Urinary bladder (tissue), 4 donors: ENCODE data around the gene TMEM69. TPM values are rescaled to one million over a fixed set of nuclear protein-coding genes. Genes with fewer than 3 reads are reported as not detected.
A peak's percentile ranks its signal among the peaks of the same experiment; 100 is the strongest.

ENCODE experiments used
- DNase-seq: peaks from one replicate; pipeline ENCODE4 v3.0.0-alpha.2; 2015; ENCODE audit errors: extremely low spot score
- H3K27ac ChIP-seq: one replicate; pipeline ENCODE4 v1.5.1; 2013; ENCODE audit warnings: low read depth, mild to moderate bottlenecking, moderate library complexity
- H3K36me3 ChIP-seq: one replicate; pipeline ENCODE4 v1.6.1; 2013; ENCODE audit warnings: mild to moderate bottlenecking, moderate library complexity; ENCODE audit not compliant: insufficient read depth
- H3K4me1 ChIP-seq: one replicate; pipeline ENCODE4 v1.6.1; 2013; ENCODE audit warnings: mild to moderate bottlenecking, moderate library complexity; ENCODE audit not compliant: insufficient read depth
- H3K4me3 ChIP-seq: one replicate; pipeline ENCODE4 v1.5.1; 2013; ENCODE audit warnings: low read depth, low read length
- WGBS: extraction: QIAGEN DNeasy Blood & Tissue Kit; methylation state at CpG from one replicate; pipeline ENCODE4 v1.1.7; 2013; 5-methylcytosine and 5-hydroxymethylcytosine counted together
- polyA plus RNA-seq: library from polyadenylated mRNA; stranded (reverse); fragments of 200-250 nt; gene quantifications from one replicate; pipeline ENCODE4 v1.2.3, GENCODE V29; 2013
- total RNA-seq: library from RNA; depleted of rRNA; stranded (reverse); fragments of >200 nt; gene quantifications from one replicate; pipeline ENCODE4 v1.2.3, GENCODE V29; 2014
- donor health status: healthy with polysubstance abuse.
- donor health status: healthy.

Gene TMEM69, protein sequence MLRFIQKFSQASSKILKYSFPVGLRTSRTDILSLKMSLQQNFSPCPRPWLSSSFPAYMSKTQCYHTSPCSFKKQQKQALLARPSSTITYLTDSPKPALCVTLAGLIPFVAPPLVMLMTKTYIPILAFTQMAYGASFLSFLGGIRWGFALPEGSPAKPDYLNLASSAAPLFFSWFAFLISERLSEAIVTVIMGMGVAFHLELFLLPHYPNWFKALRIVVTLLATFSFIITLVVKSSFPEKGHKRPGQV
- total RNA-seq (24.7 TPM), polyA plus RNA-seq (31.5 TPM)

DNA sequence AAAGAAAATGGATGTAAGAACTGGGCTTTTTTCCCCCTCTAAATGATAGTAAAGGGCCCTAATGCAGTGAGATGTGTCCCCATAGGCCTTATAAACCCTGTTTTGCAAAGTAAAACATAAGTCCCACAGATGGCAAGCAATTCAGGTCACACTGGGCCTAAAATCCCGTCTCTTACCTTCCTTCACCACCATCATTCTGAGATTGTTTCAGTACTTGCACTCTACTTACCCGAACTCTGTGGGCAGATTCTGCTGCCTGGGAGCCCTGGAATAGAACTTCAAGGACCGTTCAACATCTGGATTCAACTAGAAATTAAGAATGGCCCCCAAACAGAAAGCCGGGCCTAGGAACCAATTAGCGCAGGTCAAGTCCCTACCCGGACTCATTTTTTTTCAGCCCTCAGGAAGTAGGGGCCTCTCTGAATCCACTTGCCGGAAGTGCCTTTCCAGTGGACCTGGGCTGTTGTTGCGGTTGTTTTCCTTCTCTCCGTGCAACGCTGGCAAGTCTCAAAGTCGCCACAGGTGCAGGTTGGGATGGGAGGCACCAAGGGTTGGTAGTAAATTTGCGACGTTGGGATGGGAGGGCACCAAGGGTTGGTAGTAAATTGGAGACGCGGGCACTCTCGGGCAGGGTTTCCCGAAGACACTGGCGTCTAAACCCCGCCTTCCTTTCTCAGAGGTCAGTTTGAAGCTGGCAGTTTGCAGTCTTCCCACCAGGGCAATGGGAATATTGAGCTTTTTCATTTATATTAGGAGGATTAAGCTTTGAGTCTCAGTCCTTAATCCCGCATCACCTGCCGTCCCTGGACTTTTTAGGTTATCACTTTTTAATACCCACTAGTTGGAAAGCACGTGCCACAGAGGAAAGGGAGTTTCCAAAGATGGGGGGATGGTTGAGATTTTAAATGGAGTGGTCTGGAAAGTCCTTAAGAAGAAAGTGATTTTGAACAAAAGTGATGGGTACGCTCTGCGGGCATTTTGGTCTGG, at the start of gene TMEM69:
Gene TMEM69 (plus strand): TSS at position 428 of the 987 bp plus-strand sequence. CDS start 2,888 bp downstream, outside the sequence.
- peak; percentile 82 for DNase-seq
- Histone ChIP-seq H3K36me3 (peaks cover 2% of the 10 kb centered on the region), H3K4me1 (peaks cover 2% of the 10 kb centered on the region), H3K4me3 (peak within 1 kb of the TSS; percentile 77), H3K27ac (peak within 1 kb of the TSS; percentile 97)
- WGBS, result 1% methylated on average over 24 of the region's 24 CpGs

DNA sequence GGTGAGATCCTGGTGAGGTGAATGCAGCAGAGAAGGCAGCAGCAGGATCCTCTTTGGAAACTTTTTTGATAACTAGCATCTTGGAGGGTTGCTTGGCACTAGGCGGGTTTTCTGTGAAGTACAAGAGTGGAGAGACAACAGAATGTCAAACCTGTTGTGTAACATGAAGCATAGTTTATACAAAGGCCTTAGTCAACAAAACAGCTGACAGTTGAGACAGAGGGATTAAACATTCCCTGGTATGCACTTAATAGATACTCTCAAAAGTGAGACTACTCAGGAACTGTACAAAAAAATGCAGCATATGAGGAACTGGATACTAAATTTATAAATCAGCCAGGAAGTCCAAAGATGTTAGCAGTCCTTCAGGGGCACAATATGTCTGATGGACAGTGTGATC, 47.7 kb upstream of the TMEM69 start:
- WGBS, result 100% methylated on average over 1 of the region's 1 CpG
- no peaks in the 10 kb centered on the region for H3K4me1 ChIP-seq

DNA sequence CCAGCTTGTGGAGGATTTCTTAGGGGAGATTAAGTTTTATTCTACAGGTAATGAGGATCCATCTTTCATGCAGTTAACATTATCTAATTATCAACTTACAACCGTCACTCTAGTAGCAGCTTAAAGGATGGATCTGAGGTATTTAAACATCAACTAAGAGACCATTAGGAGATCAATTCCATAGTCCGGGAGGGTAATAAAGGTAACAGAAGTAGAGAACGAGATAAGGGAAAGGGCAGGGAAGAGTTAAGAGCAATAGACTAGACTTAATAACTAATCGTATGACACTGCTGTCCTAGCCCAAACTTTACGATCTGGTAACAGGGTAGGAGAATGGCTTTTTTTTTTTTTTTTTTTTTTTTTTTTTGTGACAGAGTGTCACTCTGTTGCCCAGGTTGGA, 44.7 kb upstream of the TMEM69 start:
- H3K27ac ChIP-seq, result no peak overlapping the region
- H3K36me3 ChIP-seq, result peaks cover 9% of the 10 kb centered on the region
- no peak overlapping the region for H3K4me3 ChIP-seq
- 66% methylated on average over 5 of the region's 5 CpGs for WGBS
- no peak for DNase-seq
- H3K4me1 ChIP-seq, result no peaks in the 10 kb centered on the region

More for the DNA sequence above, 47.7 kb upstream of the TMEM69 start:
- DNase-seq, result no peak
- Histone ChIP-seq H3K4me3 (no peak overlapping the region), H3K27ac (no peak overlapping the region), H3K36me3 (peaks cover 10% of the 10 kb centered on the region)

DNA sequence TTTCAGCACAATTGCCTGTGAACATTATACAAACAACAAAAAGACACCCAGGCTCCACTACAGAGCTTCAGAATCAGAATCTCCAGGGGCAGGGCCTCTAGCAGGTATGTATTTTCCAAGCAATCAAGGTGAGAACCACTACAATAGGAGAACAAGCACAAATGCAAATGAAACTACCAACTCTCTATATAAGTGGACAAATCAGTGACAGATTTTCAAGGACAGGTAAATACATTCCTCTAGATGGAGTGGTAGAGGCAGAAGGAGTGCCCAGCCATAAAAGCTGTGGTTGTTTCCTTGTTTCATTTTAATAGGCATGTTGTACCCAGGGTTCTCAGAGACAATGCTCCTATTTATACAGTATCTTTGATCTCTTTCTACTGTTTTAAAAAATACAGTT, 44.0 kb upstream of the TMEM69 start:
- H3K36me3 ChIP-seq, result peaks cover 6% of the 10 kb centered on the region

DNA sequence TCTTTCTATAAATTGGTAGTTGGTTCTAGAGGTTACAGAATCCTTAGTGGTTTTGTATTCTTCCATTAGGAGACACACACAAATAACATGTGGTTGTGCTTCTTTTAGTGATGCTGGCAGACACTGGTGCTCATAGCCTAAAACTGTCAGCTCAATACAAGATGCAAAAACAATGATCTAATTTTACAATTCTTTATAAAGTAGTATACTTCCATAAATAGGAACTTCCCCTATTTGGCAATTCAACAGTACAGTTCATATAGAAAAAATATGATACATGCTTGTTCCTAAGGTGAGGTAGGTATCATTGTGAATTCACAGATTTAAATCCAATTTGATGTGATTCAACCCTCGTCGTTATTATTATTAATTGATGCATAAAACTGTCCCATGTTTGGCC, 43.3 kb upstream of the TMEM69 start:
- H3K27ac ChIP-seq, result no peak overlapping the region
- H3K36me3 ChIP-seq, result peaks cover 3% of the 10 kb centered on the region
- WGBS, result 91% methylated on average over 2 of the region's 2 CpGs

More for the DNA sequence above, 44.0 kb upstream of the TMEM69 start:
- Histone ChIP-seq H3K4me1 (no peaks in the 10 kb centered on the region), H3K27ac (no peak overlapping the region), H3K4me3 (no peak overlapping the region)
- DNase-seq, result peak; percentile 48

DNA sequence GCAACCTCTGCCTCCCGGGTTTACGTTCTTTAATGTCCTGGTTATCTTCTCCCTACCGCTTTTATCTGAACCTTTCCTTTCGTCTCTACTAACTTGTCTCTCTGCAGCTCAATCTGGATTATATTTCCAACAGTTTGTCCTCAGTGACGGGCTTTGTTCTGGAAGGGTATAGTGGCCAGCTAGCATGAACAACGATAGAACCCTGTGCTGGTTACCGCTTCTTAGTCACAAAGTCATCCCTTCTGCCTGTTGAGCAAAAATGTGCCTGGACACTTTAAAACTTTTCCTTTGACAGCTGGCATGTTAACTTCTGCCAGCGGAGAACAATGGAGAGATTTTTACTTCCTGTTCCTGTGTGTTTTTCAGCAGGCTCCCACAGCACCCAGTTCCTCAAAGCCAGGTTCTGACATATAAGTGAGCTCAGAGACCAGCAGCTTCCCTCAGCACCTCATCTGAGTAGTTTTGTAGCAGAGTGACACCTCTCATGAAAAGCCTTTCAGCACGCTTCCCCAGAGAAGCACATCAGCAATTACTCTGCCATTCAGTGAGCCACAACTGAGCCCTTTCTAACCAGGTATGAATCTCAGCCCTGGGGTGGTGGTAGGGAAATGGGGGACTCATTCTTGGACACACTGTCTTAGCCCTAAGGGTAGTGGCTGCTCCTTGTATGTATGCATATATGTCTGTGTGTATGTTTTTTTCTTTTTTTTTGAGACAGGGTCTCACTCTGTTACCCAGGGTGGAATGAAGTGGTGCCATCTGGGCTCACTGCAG, 40.5 kb upstream of the TMEM69 start:
- H3K27ac ChIP-seq, result no peak overlapping the region
- H3K4me3 ChIP-seq, result no peak overlapping the region
- DNase-seq, result no peak
- WGBS, result 73% methylated on average over 9 of the region's 9 CpGs
- H3K4me1 ChIP-seq, result no peaks in the 10 kb centered on the region
- H3K36me3 ChIP-seq, result peaks cover 7% of the 10 kb centered on the region

More for the DNA sequence above, 43.3 kb upstream of the TMEM69 start:
- H3K4me3 ChIP-seq, result no peak overlapping the region
- no peaks in the 10 kb centered on the region for H3K4me1 ChIP-seq
- DNase-seq, result no peak

DNA sequence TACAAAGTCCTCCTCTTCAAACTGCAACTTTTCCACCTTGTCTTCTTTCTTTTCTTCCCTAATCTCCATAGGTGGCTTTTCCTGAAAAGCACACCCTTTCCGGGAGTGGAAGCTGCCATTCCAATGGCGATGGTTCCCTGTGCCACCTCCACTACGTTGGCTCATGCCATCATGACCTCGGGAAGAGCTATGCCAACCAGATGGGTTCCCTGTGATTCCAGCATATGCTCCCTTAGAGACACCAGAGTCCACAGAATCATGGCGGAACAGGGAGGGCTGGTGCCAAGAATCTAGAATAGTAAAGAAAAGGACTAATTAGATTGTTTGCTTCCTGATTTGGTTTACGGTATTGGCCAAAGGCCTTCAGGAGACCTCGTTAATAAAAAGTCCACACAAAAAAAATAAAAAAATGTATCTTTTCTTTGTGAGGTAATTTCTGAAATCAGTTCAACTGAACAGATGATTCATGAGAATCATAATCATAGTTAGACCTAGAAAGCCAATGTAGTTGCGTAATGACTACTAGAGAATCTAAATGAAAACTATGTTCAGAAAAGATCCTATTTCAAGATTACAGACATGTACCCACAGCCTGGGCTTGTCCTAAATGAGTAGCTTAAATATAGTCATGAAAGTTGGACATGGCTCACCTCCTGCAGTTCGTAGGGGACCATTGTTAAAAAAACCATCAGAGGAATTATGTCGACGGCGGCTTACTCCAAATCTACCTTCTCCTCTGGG, 33.3 kb upstream of the TMEM69 start:
- DNase-seq, result no peak
- H3K27ac ChIP-seq, result no peak overlapping the region
- no peak overlapping the region for H3K4me3 ChIP-seq
- H3K4me1 ChIP-seq, result no peaks in the 10 kb centered on the region
- H3K36me3 ChIP-seq, result peaks cover 9% of the 10 kb centered on the region
- 95% methylated on average over 12 of the region's 12 CpGs for WGBS

DNA sequence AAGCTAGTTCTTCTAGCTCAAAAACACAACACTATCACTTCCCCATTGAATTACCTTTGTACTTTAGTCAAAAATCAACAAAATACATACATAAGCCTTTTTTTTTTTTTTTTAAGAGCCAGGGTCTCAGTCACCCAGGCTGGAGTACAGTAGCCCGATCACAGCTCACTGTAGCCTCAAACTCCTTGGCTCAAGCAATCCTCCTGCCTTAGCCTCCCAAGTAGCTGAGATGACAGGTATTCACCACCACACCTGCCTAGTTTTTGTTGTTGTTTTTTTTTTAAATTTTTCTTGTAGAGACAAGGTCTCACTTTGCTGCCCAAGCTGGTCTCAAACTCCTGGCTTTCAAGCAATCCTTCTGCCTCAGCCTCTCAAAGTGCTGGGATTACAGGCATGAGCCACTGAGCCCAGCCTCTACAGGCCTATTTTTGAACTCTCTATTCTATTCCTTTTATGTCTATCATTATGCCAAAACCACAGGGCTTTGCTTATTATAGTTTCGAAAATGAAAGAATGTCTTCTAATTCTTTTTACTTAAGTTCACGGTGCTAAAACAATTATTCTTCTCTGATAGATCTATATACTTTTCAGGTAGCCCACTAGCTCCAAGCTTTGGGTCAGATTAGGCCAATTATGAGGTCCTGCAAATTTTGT, 31.3 kb upstream of the TMEM69 start:
- H3K4me1 ChIP-seq, result no peaks in the 10 kb centered on the region
- 94% methylated on average over 3 of the region's 3 CpGs for WGBS
- no peak overlapping the region for H3K4me3 ChIP-seq
- no peak overlapping the region for H3K27ac ChIP-seq
- H3K36me3 ChIP-seq, result peaks cover 7% of the 10 kb centered on the region
- no peak for DNase-seq

DNA sequence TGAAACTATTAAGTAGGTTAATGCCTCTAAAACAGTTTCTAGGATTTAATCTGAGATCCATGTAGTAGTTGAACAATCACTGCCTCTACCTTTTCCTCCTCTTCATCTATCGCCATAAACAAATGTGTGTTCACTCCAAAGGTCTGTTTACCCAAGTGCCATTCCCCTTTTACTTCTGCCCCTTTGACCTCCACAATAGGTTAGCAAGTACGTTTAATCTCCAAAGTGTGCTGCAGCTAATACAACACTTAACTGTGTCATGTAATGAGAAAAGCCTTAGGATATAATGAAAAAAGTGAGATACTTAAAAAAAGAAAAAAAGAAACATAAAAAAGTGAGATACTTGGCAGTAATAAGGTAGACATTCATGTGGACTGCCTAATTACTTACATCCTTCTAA, 29.8 kb upstream of the TMEM69 start:
- WGBS, result 79% methylated on average over 2 of the region's 2 CpGs
- no peak overlapping the region for H3K27ac ChIP-seq
- DNase-seq, result no peak
- no peak overlapping the region for H3K4me3 ChIP-seq
- peaks cover 7% of the 10 kb centered on the region for H3K36me3 ChIP-seq
- H3K4me1 ChIP-seq, result no peaks in the 10 kb centered on the region

DNA sequence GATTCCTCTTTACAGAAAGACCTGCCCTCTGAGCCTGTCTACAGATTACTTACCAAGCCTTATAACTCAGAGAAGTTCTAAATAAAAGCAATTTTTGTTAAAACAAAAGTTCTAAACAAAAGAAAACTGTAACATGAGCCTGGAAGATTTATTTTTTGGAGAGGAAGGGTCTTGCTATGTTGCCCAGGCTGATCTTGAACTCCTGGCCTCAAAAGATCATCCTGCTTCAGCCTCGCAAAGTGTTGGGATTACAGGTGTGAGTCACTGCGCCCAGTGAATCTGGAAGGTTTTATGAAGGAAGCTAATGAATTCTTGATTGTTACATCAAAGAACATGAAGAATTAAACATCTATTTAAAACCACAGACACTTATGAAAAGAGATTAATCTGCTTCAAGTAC, 28.8 kb upstream of the TMEM69 start:
- Histone ChIP-seq H3K27ac (no peak overlapping the region), H3K4me3 (no peak overlapping the region), H3K36me3 (peaks cover 7% of the 10 kb centered on the region), H3K4me1 (no peaks in the 10 kb centered on the region)
- no peak for DNase-seq
- WGBS, result 97% methylated on average over 2 of the region's 2 CpGs

DNA sequence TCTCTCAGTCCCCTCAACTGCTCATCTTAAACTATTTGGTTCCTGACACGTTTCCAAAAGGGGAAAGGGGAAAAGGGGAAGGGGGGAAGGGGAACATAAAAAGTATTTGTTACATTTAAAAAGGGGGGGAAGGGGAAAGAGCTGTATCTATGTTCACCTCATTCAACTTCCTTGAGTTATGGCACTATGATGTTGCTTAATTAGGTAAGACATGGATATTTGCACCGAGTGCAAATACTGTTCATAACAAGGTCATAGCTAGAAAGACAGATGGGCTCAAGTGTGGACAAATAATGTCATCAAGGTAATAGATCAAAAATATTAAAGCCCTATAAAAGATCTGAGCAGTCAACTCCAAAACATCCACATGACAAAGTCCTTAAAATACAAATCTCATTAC, 27.6 kb upstream of the TMEM69 start:
- Histone ChIP-seq H3K36me3 (peaks cover 5% of the 10 kb centered on the region), H3K4me3 (no peak overlapping the region), H3K27ac (no peak overlapping the region), H3K4me1 (no peaks in the 10 kb centered on the region)
- DNase-seq, result no peak
- 46% methylated on average over 2 of the region's 2 CpGs for whole genome bisulfite sequencing

DNA sequence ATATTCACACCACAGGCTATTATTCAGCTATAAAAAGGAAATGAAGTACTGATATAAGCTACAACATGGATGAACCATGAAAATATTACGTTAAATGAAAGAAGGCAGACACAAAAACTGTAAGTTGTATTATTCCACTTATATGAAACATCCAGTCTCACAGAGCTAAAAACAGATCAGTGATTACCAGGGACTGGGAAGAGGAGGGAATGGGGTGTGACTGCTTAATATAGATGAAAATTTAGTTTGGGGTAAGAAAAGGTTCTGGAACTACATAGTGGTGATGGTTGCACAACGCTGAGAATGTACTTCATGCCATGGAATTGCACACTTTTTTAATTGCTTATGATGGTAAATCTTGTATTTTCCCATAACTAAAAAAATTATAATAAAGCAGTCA, 21.1 kb upstream of the TMEM69 start:
- no peaks in the 10 kb centered on the region for H3K36me3 ChIP-seq
- WGBS, result 92% methylated on average over 2 of the region's 2 CpGs
- no peak overlapping the region for H3K4me3 ChIP-seq
- H3K27ac ChIP-seq, result no peak overlapping the region
- no peaks in the 10 kb centered on the region for H3K4me1 ChIP-seq
- no peak for DNase-seq
